ENCODE results near the gene NKX1-1.
"Not testable (repeated sequence)": the region's sequence is repeated elsewhere in the genome, so short reads cannot be mapped to it uniquely, and the experiment has no call there.

The NKX1-1 gene

DNA sequence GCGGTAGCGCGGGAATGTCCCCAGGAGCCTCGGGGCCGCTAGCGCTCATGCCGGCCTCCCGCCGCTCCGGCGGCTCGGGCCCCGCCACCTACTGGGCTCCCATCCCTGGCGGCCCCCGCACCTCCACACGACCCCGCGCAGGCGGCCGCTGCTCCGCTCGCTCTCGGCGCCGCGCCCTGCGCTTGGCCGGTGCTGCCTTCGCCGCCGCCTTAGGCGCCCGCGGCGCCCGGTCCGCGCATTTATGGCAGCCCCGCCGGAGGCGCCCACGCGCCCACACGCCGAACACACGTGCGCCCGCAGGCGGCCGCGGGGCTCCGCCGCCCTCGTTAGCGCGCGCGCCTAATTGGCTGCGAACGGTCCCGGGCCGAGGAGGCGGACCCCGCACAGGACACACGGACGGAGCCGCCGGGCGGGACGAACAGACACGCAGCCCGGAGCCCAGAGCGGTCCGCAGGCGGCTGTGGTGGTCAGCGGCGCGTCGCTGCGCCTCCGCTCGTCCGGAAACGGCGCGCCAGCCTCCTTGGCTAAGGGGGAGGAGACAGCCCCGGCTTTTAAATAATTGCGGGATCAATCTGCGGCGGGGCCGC is at the start of gene NKX1-1:
Gene NKX1-1, minus strand, starts transcription at position 49 of the 587 bp plus-strand sequence. Its CDS starts 0 bp downstream, at position 49.
- no peak for DNase-seq

DNA sequence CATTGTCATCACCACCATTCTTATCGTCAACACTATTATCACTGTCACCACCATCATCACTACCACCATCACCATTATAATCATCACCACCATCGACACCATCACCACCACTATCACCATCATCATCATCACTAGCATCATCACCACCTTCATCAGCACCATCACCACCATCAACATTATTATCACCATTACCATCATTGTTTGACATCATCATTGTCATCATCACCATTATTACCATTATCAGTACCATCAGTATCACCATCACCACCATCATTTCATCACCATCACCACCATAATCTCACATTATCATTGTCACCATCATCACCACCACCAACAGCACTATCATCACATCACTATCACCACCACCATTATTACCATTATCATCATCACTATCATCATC is 47.5 kb upstream of the NKX1-1 start:
- no peak for DNase-seq

DNA sequence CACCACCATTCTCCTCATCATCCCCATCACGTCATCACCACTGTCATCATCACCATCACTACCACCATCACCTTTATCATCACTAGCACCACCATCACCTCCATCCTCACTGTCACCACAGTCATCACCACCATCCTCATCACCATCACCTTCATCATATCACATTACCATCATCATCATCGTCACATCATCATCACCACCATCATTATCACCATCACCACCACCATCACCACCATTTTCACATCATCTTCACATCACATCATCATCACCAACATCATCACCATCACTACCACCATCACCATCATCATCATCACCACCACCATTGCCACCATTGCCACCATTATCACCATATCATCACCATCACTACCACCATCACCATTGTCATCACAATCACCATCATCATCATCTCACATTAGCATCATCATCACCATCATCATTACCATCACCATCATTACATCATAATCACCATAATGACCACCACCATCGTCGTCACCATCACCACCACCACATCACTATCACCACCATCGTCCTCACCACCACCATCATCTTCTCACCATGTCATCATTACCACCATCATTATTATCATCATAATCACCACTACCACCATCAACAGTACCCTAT is 46.3 kb upstream of the NKX1-1 start:
- DNase-seq: no peak

DNA sequence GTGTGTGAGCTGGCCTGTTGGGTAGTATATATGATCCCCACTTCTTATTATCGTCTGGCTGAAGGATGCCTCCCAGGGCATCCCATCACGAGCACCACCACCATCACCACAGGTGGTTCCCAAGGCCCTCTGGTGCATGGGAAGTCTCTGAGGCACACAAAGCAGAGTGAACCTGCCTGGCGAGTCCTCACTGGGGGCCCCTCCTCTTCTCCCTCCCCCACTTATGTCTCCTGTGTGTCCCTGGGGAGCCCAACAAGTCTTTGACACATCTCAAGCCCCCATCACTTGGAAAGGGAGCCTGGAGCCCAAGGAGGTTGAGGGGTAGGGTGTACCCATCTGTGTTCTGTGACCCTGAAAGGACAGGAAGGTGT is 45.5 kb upstream of the NKX1-1 start:
- DNase-seq: no peak

DNA sequence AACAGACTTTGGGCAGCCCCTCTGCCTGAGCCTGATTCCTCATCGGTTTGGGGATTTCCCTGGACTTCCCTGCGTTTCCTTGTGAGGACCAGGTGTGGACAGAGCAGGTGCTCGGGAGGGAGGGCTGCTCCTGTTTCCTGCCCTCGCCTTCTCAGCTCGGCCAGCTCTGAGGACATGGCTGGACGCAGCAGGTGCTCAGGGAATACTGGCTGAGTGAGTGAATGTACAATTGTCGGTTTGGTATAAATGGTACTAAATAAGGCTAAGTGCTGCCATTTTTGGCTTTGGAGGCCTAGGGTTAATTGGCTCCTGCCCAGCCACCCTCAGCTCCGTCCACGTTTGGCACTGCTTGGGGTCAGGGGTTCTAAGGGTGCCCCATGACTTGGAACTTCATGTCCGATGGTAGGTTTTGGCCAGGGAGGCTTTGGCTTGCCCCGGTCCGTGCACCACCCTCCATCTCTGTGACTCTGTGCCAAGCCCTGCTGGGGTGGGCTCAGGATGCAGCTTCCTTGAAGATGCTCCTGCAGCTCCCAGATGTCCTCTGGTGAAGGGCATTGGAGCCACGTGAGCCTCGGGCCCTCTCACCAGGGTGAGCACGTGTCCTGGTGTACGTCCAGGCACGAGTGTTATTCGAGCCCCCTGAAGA is 45.0 kb upstream of the NKX1-1 start:
- DNase-seq: no peak

DNA sequence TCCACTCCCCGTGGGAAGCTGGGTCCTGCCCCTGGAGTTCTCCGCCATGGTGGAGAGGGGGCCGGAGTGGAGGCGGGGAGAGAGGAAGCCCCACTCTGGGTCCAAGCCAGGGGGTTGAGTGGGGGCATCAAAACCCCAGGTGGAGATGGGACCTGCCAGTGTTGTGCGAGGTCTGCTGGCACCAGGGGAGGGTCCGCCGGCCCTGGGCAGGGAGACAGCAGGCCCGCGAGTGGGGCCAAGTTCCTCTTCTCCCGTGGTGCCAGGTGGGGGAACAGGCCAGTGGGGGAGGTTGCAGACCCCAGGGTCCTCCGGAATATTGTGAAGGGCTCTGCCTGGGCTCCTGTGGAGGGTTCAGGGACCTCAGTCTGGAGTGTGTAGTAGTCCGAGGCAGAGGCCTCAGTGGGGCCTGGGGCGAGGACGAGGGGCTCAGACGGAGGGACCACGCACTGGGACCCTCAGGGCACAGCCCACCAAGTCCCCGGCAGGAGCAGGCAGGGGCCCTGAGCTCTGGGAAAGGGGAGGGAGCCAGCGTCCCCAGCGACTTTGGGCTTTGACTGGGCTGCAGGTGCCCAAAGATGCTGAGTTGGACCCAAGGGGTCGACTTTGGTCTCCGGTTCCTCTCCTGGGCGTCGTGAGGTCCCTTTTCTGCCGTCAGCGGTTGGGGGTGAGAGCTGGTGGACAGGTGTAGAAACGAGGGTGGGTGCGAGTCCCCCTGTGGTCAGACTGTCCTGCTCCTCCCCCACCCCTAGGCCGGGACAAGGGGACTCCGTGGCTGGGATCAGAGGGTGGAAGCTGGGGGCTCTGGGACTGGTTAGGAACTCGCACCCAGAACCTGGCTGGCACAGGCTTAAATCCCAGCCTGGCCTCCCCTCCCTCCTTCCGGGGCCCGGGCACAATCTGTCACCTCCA is 43.8 kb upstream of the NKX1-1 start:
- no peak for DNase-seq

DNA sequence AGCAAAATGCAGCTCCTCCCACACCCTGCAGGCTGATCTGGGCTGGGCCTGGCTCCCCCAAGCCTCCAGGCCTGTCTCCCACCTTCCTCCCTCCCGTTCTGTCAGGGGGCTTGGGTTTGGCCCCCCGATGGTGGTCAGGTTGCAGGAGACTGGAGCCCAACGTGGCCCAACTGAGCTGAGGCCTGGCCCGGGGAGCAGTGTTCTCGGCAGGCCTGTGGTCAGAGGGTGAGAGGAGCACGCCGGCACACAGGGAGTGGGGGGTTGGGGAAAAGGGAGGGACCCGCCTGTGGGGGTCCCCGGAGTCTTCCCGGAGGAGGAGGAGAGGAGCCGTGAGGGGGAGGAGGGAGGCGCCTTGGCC is 43.2 kb upstream of the NKX1-1 start:
- no peak for DNase-seq

DNA sequence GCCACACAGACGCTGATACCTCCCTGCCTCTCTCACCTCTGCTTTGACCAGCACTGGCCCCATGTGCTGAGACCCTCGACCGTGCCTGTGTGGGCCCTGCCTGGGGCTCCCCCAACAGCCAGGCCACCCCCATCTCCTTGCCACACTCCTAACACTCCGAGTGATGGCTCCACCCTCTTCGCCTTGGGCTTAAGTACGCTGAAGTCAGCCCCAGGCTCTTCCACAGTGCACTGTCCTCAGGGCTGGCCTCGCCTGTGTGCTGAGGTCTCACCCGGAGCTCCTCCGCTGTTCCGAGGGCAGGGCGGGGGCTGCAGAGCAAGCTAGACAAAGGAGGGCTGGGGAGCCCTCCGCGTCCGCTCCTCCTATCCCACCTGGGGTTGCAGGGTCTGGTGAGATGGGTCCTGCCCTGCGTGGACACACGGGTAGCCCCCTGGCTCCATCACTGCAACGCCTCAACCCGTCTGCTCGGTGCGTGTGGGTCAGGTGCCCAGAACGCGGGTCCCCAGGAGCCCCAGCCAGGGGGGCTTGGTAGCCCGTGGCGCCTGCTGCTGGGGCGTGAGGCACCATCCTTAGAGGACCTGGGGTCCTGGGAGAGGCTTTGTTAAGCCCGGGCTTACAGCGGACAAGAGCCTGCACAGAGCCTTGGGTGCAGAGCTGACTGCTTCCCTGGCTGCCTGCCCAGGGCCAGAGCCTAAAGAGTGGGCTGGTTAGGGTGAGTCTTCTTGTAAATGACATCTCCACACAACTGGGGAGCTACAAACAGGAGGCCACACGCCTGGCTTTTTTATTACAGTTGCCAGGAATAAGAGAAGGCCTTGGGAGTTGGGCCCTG is 42.6 kb upstream of the NKX1-1 start:
- no peak for DNase-seq

DNA sequence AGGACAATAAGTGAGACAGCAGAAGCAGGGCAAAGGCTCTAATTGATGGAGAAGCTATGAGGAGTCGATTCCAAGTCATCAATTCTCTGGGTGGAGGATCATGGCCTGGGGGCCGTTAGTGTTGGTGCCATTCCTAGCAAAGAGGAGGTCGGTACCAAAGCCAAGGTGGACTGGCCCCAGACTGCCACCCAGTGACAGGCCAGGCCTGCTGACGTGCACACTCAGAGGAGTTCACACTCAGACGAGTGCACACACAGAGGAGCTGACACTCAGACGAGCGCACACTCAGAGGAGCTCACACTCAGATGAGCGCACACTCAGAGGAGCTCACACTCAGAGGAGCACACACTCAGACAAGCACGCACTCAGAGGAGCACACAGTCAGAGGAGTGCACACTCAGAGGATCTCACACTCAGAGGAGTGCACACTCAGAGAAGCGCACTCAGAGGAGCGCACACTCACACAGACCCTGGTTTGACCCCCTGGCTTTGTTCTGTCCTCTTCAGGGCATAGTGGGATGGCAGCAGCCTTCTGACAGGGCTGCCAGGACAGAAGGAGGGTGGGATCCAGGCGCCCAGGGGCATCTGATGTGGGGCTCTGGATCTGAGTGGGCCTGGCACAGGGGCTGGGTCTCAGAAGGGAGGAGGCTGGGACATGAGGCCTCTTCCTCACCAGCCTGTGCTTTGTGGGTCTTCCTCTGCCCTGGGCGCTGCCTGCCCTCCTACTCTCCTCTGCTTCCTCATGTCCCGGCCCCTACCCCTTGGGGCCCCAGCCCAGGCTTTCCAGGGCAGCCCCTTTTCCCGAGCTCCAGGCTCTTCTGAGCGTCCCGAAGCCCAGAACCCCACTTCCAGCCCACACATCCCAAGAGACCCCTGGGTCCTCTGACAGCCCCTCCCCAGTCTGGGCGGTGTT is 41.7 kb upstream of the NKX1-1 start:
- no peak for DNase-seq

DNA sequence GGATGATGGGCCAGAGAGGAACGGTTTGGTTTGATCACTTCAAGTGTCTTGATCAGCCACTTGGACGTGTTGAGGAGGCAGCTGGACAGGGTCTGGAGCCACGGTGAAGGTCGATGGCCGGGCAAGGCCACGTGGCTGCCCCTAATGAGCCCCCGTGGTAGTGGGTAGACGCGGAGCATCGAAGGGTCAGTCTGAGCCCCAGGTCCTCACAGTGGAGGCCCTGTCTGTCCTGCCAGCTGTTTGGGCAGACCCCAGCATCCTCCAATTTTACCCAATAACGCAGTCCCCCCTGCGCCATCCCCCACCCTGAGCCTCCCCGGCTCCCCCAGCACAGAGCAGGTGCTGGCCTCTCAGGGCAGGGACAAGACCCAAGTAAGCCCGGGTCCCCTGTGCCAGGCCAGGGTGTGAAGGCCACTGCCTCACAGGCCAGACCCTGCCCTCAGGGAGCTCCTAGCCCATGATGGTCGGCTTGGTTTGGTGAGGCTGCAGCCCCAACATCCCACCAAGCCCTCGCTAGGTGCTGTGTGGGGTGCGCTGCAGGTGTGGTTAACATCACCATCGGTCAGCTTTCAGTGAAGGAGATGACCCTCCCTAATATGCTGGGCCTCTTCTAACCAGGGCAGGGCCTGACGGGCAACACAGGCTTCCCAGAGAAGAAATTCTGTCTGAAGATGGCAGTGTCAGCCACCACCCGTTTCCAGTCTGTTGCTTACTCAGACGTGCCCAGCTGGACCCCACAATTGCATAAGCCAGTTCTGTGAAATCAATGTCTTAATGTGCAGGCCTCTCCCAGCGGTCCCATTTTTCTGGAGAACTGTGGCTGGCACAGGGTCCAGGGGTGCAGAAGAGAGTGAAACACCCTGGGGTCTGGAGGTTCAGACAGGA is 40.5 kb upstream of the NKX1-1 start:
- DNase-seq: no peak

DNA sequence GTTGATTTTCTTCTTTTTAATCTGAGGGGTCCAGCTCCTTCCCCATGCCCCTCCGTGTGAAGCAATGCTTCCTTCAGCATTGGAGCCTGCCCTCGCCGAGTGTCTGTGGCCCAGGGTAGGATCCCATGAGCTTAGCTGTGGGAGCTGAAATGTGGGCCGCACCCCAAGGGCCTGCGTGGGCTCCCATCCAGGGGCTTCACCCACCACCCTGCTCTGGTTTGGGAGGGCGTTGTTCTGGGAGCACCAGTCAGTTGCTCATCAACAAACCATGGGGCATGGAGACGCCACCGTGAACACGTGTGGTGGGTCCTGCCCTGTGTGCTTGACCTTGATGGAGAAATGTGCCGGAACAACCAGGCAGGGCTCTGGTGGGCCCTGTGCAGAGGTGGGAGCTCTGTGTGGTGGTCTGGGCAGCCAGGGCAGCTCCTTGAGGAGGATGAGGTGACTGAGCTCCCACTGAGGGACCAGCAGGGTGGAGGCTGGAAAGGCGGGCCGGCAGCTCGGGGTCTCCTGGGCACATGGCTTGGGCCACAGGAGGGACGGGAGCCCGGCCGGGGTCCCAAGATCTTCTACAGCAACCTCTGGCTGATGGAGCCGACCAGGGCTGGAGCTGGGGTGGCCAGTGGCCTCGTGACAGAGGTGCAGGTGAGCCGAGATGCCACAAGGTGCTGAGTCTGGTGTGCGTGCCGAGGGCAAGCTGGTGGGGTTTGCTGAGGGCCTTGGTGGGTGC is 39.6 kb upstream of the NKX1-1 start:
- no peak for DNase-seq

DNA sequence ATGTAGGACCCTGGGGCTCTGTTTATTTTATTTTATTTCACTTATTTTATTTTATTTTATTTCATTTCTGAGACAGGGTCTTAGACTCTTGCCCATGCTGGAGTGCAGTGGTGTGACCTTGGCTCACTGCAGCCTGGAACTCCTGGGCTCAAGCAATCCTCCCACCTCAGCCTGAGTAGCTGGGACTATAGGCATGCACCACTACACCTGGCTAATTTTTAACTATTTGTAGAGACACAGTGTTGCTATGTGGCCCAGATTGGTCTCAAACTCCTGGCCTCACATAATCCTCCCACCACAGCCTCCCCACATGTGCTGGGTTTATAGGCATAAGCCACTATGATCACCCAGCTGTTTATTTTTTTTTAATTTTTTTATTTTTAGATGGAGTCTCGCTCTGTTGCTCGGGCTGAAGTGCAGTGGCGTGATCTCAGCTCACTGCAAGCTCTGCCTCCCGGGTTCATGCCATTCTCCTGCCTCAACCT is 37.5 kb upstream of the NKX1-1 start:
- DNase-seq: not testable (repeated sequence)

DNA sequence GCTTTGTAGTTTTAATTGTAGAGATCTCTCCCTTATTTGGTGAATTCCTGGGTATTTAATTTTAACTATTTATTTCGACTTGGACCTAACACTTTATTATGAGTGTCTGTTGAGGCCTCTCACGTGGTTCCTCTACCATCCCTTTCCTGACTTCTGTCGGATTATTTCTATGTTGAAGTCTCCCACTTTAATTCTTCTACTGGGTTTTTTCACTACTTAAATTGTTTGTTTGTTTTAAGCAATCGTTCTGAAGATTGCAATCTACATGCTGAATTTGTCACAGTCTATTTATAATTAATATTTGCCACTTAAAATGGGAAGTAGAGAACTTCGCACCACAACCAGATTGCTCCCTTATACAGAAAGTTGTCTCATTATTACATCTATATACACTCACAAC is 20.8 kb upstream of the NKX1-1 start:
- DNase-seq: no peak

DNA sequence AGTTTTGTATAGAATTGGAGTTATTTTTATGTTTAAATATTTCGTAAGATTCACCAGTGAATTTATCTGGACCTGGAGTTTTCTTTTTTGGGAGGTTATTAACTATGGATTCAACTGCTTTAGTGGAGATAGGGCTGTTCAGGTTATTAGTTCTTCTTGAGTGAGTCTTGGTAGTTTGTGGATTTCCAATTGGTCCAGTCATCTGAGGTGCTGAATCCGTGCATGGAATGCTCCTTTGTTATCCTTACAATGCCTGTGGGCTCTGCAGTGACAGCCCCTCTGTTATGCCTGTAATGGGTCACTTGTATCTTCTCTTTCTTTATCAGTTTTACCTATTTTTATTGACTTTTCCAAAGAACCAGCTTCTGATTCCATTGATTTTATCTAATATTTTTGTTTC is 15.4 kb upstream of the NKX1-1 start:
- DNase-seq: no peak

DNA sequence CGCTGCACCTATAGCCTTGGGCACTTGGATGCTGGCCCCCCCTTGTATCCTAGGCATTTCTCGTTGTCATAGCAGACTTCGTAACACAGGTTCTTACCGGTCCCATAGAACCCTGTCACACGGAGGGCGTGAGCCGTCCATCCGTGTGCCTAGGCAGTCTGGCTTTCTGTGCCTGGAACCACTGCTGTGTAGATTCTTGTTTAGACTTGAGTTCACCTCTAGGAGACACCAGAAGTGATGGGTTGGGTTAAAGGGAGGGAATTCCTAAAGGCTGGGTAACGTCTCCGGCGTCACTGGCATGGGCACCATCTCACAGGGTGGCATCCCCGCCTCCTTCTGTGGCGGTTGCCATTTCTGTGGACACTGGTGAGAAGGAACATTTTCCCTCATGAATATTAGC is 13.5 kb upstream of the NKX1-1 start:
- DNase-seq: no peak

DNA sequence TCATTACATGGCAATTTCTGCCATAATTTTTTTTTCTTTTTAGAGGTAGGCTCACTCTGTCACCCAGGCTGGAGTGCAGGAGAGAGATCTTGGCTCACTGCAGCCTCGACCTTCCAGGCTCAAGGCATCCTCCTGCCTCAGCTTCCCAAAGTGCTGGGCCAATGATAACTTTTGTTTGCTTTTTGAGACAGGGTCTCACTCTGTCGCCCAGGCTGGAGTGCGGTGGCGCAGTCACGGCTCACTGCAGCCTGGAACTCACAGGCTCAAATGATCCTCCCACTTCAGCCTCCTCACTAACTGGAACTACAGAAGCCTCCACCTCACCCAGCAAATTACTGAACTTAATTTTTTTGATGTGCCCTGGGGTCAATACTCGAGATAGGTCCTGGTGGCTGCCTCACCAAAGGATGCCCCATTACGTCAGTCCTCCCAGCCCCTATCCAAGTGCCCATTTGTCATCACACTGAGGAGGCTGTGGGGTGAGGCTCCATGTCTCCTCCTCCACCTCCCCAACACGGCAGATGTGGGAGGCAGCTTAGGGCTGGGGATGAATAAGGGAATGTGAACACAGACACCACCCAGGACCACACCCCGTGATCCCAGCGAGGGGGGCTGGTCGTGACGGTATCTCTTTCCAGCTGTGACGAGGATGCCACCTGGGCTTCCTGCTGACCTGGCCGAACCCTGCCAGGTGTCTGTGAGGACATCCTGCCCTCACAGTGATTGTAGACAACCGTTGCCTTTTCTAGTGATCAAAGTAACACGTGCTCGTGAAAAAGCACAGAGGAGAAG is 12.4 kb upstream of the NKX1-1 start:
- DNase-seq: no peak

DNA sequence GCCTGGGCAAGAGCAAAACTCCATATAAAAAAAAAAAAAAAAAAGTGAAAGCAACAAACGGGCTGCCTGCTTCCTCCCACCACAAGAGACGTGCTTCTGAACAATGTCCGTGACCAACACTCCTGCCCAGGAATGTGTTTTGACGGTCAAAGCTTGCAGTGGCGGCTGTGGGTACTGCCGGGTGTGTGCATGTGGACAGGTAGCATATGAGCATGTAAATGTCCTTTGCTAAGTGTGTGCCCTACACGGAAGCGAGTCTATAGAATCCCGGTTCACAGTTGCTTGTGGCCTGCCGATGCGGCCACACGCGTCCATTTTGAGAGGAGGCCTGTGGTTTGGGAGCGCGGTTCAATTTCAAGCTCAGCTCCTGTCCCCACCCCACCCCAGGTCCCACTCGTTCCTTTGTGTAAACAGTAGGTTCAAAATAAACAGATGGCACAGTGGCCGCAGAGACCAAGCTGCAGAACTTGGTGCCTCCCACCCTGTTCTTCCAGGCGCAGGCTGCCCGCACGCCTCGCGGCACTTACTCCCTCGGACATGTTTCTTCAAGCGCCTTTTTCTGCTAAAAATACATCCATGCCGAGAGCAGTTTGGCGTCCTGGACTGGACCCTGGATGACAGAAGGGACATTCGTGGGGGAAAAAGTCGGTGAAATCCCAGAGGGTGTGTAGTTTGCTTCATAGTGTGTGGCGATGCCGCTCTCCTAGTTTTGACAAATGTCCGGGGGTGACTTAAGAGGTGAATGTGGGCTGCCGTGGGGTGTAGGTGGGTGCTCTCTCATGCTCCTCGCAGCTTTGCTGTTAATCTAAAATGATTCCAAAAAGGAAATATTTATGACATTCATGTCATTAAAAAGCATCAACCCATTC is 11.5 kb upstream of the NKX1-1 start:
- DNase-seq: no peak

DNA sequence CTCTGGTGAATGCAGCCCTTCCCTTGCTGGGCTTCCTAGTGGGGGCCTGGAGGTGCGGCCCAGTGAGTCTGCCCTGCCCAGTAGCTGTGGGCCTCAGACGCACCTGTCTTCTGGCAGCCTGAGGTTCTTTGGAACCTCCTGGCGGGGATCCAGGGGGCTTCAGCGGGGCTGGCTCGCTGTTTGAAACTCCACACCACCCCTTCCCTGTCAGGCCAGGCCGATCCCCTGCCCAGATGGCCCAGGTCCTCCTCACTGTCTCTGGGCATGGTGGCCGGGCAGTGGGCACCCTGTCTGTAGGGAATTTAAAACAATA is 10.7 kb upstream of the NKX1-1 start:
- DNase-seq: no peak

All from HCEC 1CT (cell line).